ENCODE data around the gene SLC35A4. TPM values are rescaled to one million over a fixed set of nuclear protein-coding genes. Genes with fewer than 3 reads are reported as not detected.

Gene SLC35A4
- total and polyA plus RNA-seq, 2 of the 13 experiments (the other 11 are each of a cell fraction or from before 2014, with no cell fraction given) = 0.71 to 4.0 TPM

GRCh38 chr5:140549237-140550144, 15.1 kb upstream of the SLC35A4 start:
- Histone ChIP-seq H3K9me3 (ENCODE audit: low read length) (no peaks in the 10 kb centered on the region), H3K27ac (ENCODE audit: extremely low read length, insufficient read depth, low read length) (no peak overlapping the region), H3K36me3 (replicated peaks in 1 of 2; ENCODE audit: control insufficient read depth in 1 of 2, insufficient read depth in 2 of 2, low read length in 2 of 2) (peaks cover 12 to 46% of the 10 kb centered on the region in 2 experiments), H3K79me2 (ENCODE audit: insufficient read depth, low read length) (peaks cover 14% of the 10 kb centered on the region), H3K4me1 (ENCODE audit: insufficient read depth, low read length) (peaks cover 35% of the 10 kb centered on the region), H3K9ac (ENCODE audit: insufficient read depth, low read depth, low read length) (no peak overlapping the region), H2AFZ (ENCODE audit: low read length) (no peak overlapping the region), H3K27me3 (ENCODE audit: control insufficient read depth in 1 of 2, insufficient read depth in 2 of 2, low read length in 2 of 2) (no peaks in the 10 kb centered on the region), H3K4me3 (replicated peaks in 1 of 3; ENCODE audit: insufficient read depth in 1 of 3, low read depth in 2 of 3, low read length in 3 of 3) (no peak overlapping the region), H3K4me2 (ENCODE audit: low read depth, low read length) (no peak overlapping the region), H4K20me1 (ENCODE audit: insufficient read depth, low read length) (no peaks in the 10 kb centered on the region; the same call in none of the 2 replicates)
- no peak for ATAC-seq
- in situ Hi-C loops (cut with HindIII; ENCODE audit: extremely low pct_ligation_motif_present, low pct_unique_long_range_greater_than_20kb) (no loop called here), intact Hi-C loops (cut with micrococcal nuclease; ENCODE audit: unreplicated experiment) (loop anchor here (5.0 kb wide), 1 partner anchor 178 kb away; no protein-coding TSS in a partner anchor)
- ChIA-PET POLR2A (interaction anchor here (1.6 to 4.5 kb wide), 2 partner anchors 9 to 170 kb away, joined by 6 to 70 read pairs; partner anchors contain the start of gene SRA1), CTCF (ENCODE audit: low intra/inter-chr PET ratio, low total read pairs) (no interaction called here)
- 100% methylated on average over 2 of the region's 3 CpGs for WGBS (ENCODE audit: low lambda C conversion rate)
- no peak for DNase-seq (ENCODE audit: low spot score)
- FAIRE-seq = no peak
- BruUV-seq (replicated peaks) = no TSS peak
- TF ChIP-seq PAF1 (CRISPR knock-in tag; IDR thresholded peaks at IDR 0.05) = no peak
- TF ChIP-seq TFE3 (CRISPR knock-in tag; IDR thresholded peaks at IDR 0.05) = no peak
- TF ChIP-seq ZNF20 (CRISPR knock-in tag; IDR thresholded peaks at IDR 0.05) = no peak
- TF ChIP-seq NCOR1 (IDR thresholded peaks at IDR 0.05; ENCODE audit: borderline replicate concordance, low read length) = no peak
- TF ChIP-seq POLR2G (IDR thresholded peaks at IDR 0.05; ENCODE audit: low read depth, low read length) = peak; percentile 16; the same call in 1 of the 2 replicates
- TF ChIP-seq AGO1 (IDR thresholded peaks at IDR 0.05; ENCODE audit: low read depth, low read length, poor library complexity, severe bottlenecking) = no peak
- no peak for TF ChIP-seq TRAFD1 (CRISPR knock-in tag; IDR thresholded peaks at IDR 0.05; ENCODE audit: borderline replicate concordance)
- no peak for TF ChIP-seq ZNF256 (CRISPR knock-in tag; conservative IDR thresholded peaks at IDR 0.05)
- no peak for TF ChIP-seq NFYC (CRISPR knock-in tag; IDR thresholded peaks at IDR 0.05)
- TF ChIP-seq FOXJ3 (CRISPR knock-in tag; IDR thresholded peaks at IDR 0.05; ENCODE audit: borderline replicate concordance) = no peak
- TF ChIP-seq DBP (CRISPR knock-in tag; IDR thresholded peaks at IDR 0.05; ENCODE audit: not compliant biosample characterization) = no peak
- no peak for TF ChIP-seq ZNF609 (CRISPR knock-in tag; IDR thresholded peaks at IDR 0.05; ENCODE audit: borderline replicate concordance)
- TF ChIP-seq FOXP1 (IDR thresholded peaks at IDR 0.05) = no peak
- no peak for TF ChIP-seq FOXP1 (CRISPR knock-in tag; IDR thresholded peaks at IDR 0.05)
- no peak for TF ChIP-seq ZNF121 (CRISPR knock-in tag; IDR thresholded peaks at IDR 0.05)

Data from HepG2 (cell line).